IMR-90 (cell line): ENCODE data around the gene RABEP2. TPM values are rescaled to one million over a fixed set of nuclear protein-coding genes. Genes with fewer than 3 reads are reported as not detected.

ENCODE experiments used
- ATAC-seq: fragments of 200-7000 bp; cut with Tn5 transposase; 2 replicates; pipeline ENCODE4 v1.9.1; 2020; ENCODE audit warnings: low read depth, mild to moderate bottlenecking, moderate library complexity
- BruUV-seq: library from RNA; stranded (reverse); fragments of 400-500 nt; replicated peaks from 2 replicates; lab custom pipeline; 2021; lab: Mats Ljungman, UMichigan
- CTCF ChIA-PET: fragments of 300-600 bp; formaldehyde crosslinking; extraction: SDS; loops from one replicate; lab custom pipeline; 2021; ENCODE audit warnings: antibody characterized with exemption; lab: Yijun Ruan, JAX
- POLR2A ChIA-PET: fragments of 300-600 bp; sonication (Branson Sonifier 250); formaldehyde crosslinking; loops from one replicate; lab custom pipeline; 2022; ENCODE audit warnings: antibody characterized with exemption; ENCODE audit not compliant: unreplicated experiment; lab: Charles Lee
- DNase-seq: peaks from one replicate; pipeline ENCODE4 v3.0.0; 2013
- H2AFZ ChIP-seq: replicated peaks from 2 replicates; pipeline ENCODE3; 2013; ENCODE audit warnings: low read length, mild to moderate bottlenecking; ENCODE audit not compliant: poor library complexity
- H2AK5ac ChIP-seq: 2 replicates; pipeline ENCODE4 v1.6.1; 2013; ENCODE audit warnings: low read depth, low read length, inconsistent platforms
- H2AK9ac ChIP-seq: replicated peaks from 2 replicates; pipeline ENCODE3; 2013; ENCODE audit warnings: mild to moderate bottlenecking, low read depth, low read length, moderate library complexity; ENCODE audit not compliant: poor library complexity
- H2BK120ac ChIP-seq: 2 replicates; pipeline ENCODE4 v1.6.1; 2013; ENCODE audit warnings: low read depth, low read length, inconsistent platforms
- H2BK15ac ChIP-seq: 3 replicates; pipeline ENCODE4 v1.6.1; 2013; ENCODE audit warnings: low read depth, low read length, inconsistent platforms
- H2BK20ac ChIP-seq: 2 replicates; pipeline ENCODE4 v1.6.1; 2013; ENCODE audit warnings: low read depth, mild to moderate bottlenecking, inconsistent platforms, low read length, moderate library complexity
- H2BK5ac ChIP-seq: 2 replicates; pipeline ENCODE4 v1.6.1; 2013; ENCODE audit warnings: mild to moderate bottlenecking, low read depth, low read length, inconsistent platforms; ENCODE audit not compliant: poor library complexity, severe bottlenecking
- H3K14ac ChIP-seq: replicated peaks from 2 replicates; pipeline ENCODE4 v1.6.1; 2013; ENCODE audit warnings: low read depth, low read length, inconsistent platforms
- H3K18ac ChIP-seq: 2 replicates; pipeline ENCODE4 v1.6.1; 2013; ENCODE audit warnings: low read depth, low read length, control low read depth
- H3K23ac ChIP-seq: 2 replicates; pipeline ENCODE4 v1.6.1; 2013; ENCODE audit warnings: low read depth, low read length, inconsistent platforms
- H3K27ac ChIP-seq: 2 replicates; pipeline ENCODE4 v1.5.1; 2013; ENCODE audit warnings: mild to moderate bottlenecking, control low read depth, low read length; ENCODE audit not compliant: insufficient read depth
- H3K27me3 ChIP-seq: 2 replicates; pipeline ENCODE4 v1.6.1; 2013; ENCODE audit warnings: low read length; ENCODE audit not compliant: control insufficient read depth, insufficient read depth
- H3K36me3 ChIP-seq: 2 replicates; pipeline ENCODE4 v1.6.1; 2013; ENCODE audit warnings: low read length, mixed read lengths; ENCODE audit not compliant: control insufficient read depth, insufficient read depth
- H3K4ac ChIP-seq: 2 replicates; pipeline ENCODE4 v1.6.1; 2013; ENCODE audit warnings: low read depth, low read length, inconsistent platforms
- H3K4me1 ChIP-seq: 2 replicates; pipeline ENCODE4 v1.6.1; 2013; ENCODE audit warnings: low read length, mixed read lengths; ENCODE audit not compliant: control insufficient read depth, insufficient read depth
- H3K4me2 ChIP-seq: 2 replicates; pipeline ENCODE4 v1.6.1; 2013; ENCODE audit warnings: low read depth, mild to moderate bottlenecking, control low read depth, low read length, moderate library complexity
- H3K4me3 ChIP-seq: 2 replicates; pipeline ENCODE4 v1.5.1; 2013; ENCODE audit warnings: low read depth, mild to moderate bottlenecking, control low read depth, low read length, moderate library complexity; ENCODE audit not compliant: insufficient read depth
- H3K56ac ChIP-seq: 2 replicates; pipeline ENCODE4 v1.6.1; 2013; ENCODE audit warnings: low read length, inconsistent platforms; ENCODE audit not compliant: insufficient read depth; ENCODE audit errors: extremely low read depth
- H3K79me1 ChIP-seq, 2 experiments: 2 replicates each; pipeline ENCODE4 v1.6.1; 2013; ENCODE audit warnings: low read length in 2 of 2, inconsistent platforms in 1 of 2, low read depth in 1 of 2
- H3K9ac ChIP-seq: 2 replicates; pipeline ENCODE4 v1.6.1; 2013; ENCODE audit warnings: low read depth, low read length, control low read depth
- H3K9me1 ChIP-seq: 2 replicates; pipeline ENCODE4 v1.6.1; 2013; ENCODE audit warnings: low read length, inconsistent platforms; ENCODE audit not compliant: insufficient read depth
- H3K9me3 ChIP-seq: 2 replicates; pipeline ENCODE4 v1.6.1; 2013; ENCODE audit warnings: low read length; ENCODE audit not compliant: control insufficient read depth, insufficient read depth
- H4K20me1 ChIP-seq: 2 replicates; pipeline ENCODE4 v1.6.1; 2013; ENCODE audit warnings: low read length, inconsistent platforms; ENCODE audit not compliant: insufficient read depth
- H4K5ac ChIP-seq: 2 replicates; pipeline ENCODE4 v1.6.1; 2013; ENCODE audit warnings: mild to moderate bottlenecking, low read depth, low read length, control low read depth
- H4K8ac ChIP-seq, 2 experiments: 2 replicates each; pipeline ENCODE4 v1.6.1; 2013; ENCODE audit warnings: low read depth in 2 of 2, low read length in 2 of 2, control low read depth in 1 of 2, inconsistent platforms in 1 of 2
- H4K91ac ChIP-seq: 2 replicates; pipeline ENCODE4 v1.6.1; 2013; ENCODE audit warnings: low read depth, low read length, inconsistent platforms; ENCODE audit not compliant: insufficient read depth
- CHD1 ChIP-seq: IDR thresholded peaks from 2 replicates; pipeline ENCODE4 v1.6.1; 2012; ENCODE audit warnings: low read depth, low read length, improper control_type of control experiment
- CTCF ChIP-seq: conservative IDR thresholded peaks from 2 replicates; pipeline ENCODE4 v1.5.1; 2012; ENCODE audit warnings: mild to moderate bottlenecking, low read depth, low read length, improper control_type of control experiment
- MAZ ChIP-seq: IDR thresholded peaks from 2 replicates; pipeline ENCODE4 v1.6.1; 2012; ENCODE audit warnings: low read depth, mild to moderate bottlenecking, low read length, improper control_type of control experiment, moderate library complexity, borderline replicate concordance
- MXI1 ChIP-seq: IDR thresholded peaks from 2 replicates; pipeline ENCODE4 v1.6.1; 2012; ENCODE audit warnings: low read depth, mild to moderate bottlenecking, low read length, moderate library complexity, borderline replicate concordance
- RAD21 ChIP-seq: IDR thresholded peaks from 2 replicates; pipeline ENCODE4 v1.6.1; 2012; ENCODE audit warnings: low read length, improper control_type of control experiment
- SMC3 ChIP-seq: fragments of 150-350 bp; IDR thresholded peaks from 2 replicates; pipeline ENCODE4 v1.6.1; 2016; ENCODE audit warnings: low read depth, mild to moderate bottlenecking, antibody characterized with exemption, low read length, moderate library complexity
- USF2 ChIP-seq: fragments of 150-350 bp; IDR thresholded peaks from 2 replicates; pipeline ENCODE4 v1.6.1; 2017; ENCODE audit warnings: mild to moderate bottlenecking, antibody characterized with exemption, low read length, low read depth
- WGBS, 2 experiments: methylation state at CpG; one replicate each; pipeline versions ENCODE4 v1.1.5 to v1.1.7; 2013; ENCODE audit warnings: missing lambda C conversion rate in 2 of 2; ENCODE audit not compliant: insufficient read length in 1 of 2; ENCODE audit errors: extremely low coverage in 2 of 2; 5-methylcytosine and 5-hydroxymethylcytosine counted together
- dilution Hi-C: fragments of 300-500 bp; cut with HindIII; formaldehyde crosslinking; loops from one replicate; pipeline ENCODE4 v1.14.3; 2018; ENCODE audit warnings: low sequenced_read_pairs; ENCODE audit not compliant: unreplicated experiment
- in situ Hi-C: fragments of 300-500 bp; cut with MboI; formaldehyde crosslinking; loops from 3 replicates; pipeline ENCODE4 v1.14.3; 2019; ENCODE audit warnings: low sequenced_read_pairs, inconsistent platforms, mixed read lengths
- intact Hi-C: fragments of 100-400 bp; cut with micrococcal nuclease; formaldehyde crosslinking; loops from 2 replicates; pipeline ENCODE4 v1.10.0; 2022
- polyA plus RNA-seq, 3 experiments: library from polyadenylated mRNA; depleted of rRNA; stranded (reverse); fragments of >200 nt; gene quantifications; 2 replicates each; pipeline ENCODE4 v1.2.3, GENCODE V29; 2012; ENCODE audit warnings: low replicate concordance in 1 of 3
- total RNA-seq: library from RNA; depleted of rRNA; stranded (reverse); fragments of >200 nt; gene quantifications from 2 replicates; pipeline ENCODE4 v1.2.3, GENCODE V29; 2012

The RABEP2 gene
- total and polyA plus RNA-seq, 2 of the 4 experiments (the other 2 are of a cell fraction): 12.2 to 20.0 TPM

- peak; percentile 100 for TF ChIP-seq USF2
- TF ChIP-seq MAZ: peak; percentile 69; the same call in 1 of the 2 replicates
Observed at GRCh38 chr16:28974437-28975157, 49.6 kb upstream of the RABEP2 start, which contains the start of gene SPNS1 (continued).

GRCh38 chr16:28974007-28974436, 49.0 kb upstream of the RABEP2 start:
- no peak overlapping the region for H2BK20ac ChIP-seq
- H3K9ac ChIP-seq: peak overlapping the region; percentile 61
- H3K27ac ChIP-seq: peak overlapping the region; percentile 60
- H3K79me1 ChIP-seq: peaks cover 17 to 41% of the 10 kb centered on the region in 2 experiments
- peak overlapping the region; percentile 77 for H3K56ac ChIP-seq
- H3K4me1 ChIP-seq: no peaks in the 10 kb centered on the region
- H4K8ac ChIP-seq: peak overlapping the region; percentile 88 to 97
- H3K4me3 ChIP-seq: peak overlapping the region; percentile 75
- H4K20me1 ChIP-seq: 0 out of 2 replicates have a peak, but pooled peaks cover 3% of the 10 kb centered on the region
- TF ChIP-seq CHD1: peak; percentile 71; the same call in 1 of the 2 replicates
- TF ChIP-seq RAD21: peak; percentile 74
- TF ChIP-seq SMC3: peak; percentile 83
- TF ChIP-seq MXI1: no peak
- peak; percentile 77 for TF ChIP-seq CTCF
- ChIA-PET CTCF (interaction anchor here (0.8 kb wide), 1 partner anchor 39 kb away, joined by 3 read pairs; no protein-coding TSS in a partner anchor), POLR2A (no interaction called here)
- H2AK9ac ChIP-seq: peak overlapping the region; percentile 84
- peak overlapping the region; percentile 77 for H3K14ac ChIP-seq
- dilution Hi-C loops (no loop called here), intact Hi-C loops (loop anchor here (5.0 to 10.0 kb wide), 3 partner anchors 98 to 751 kb away; no protein-coding TSS in a partner anchor), in situ Hi-C loops (loop anchor here (25.0 kb wide), 1 partner anchor 288 kb away; no protein-coding TSS in a partner anchor)
- H3K23ac ChIP-seq: peak overlapping the region; percentile 55; the same call in 1 of the 2 replicates
- BruUV-seq: no TSS peak
- H3K27me3 ChIP-seq: no peaks in the 10 kb centered on the region
- peak; percentile 65 for DNase-seq
- no peaks in the 10 kb centered on the region for H3K9me3 ChIP-seq
- H2BK120ac ChIP-seq: peak overlapping the region; percentile 11
- H3K4me2 ChIP-seq: peak overlapping the region; percentile 94
- H2AK5ac ChIP-seq: peak overlapping the region; percentile 87
- H2BK15ac ChIP-seq: 0 out of 3 replicates have a peak overlapping the region, but pooled peaks have one; percentile 8
- peak; percentile 77 for ATAC-seq
- H2AFZ ChIP-seq: peak overlapping the region; percentile 100
- peaks cover 7% of the 10 kb centered on the region for H3K9me1 ChIP-seq
- peak overlapping the region; percentile 65 for H4K91ac ChIP-seq
- WGBS, 2 experiments: no CpG with 5 or more reads among the region's 17 CpGs
- H4K5ac ChIP-seq: peak overlapping the region; percentile 51
- peak overlapping the region; percentile 18 for H2BK5ac ChIP-seq
- peaks cover 9% of the 10 kb centered on the region for H3K36me3 ChIP-seq
- H3K18ac ChIP-seq: peak overlapping the region; percentile 30; the same call in 1 of the 2 replicates
- peak overlapping the region; percentile 79 for H3K4ac ChIP-seq
